ENCODE results near the gene STARD9. TPM values are rescaled to one million over a fixed set of nuclear protein-coding genes. Genes with fewer than 3 reads are reported as not detected.

STARD9 gene
- total and polyA plus RNA-seq, 10 of the 15 experiments (the other 5 are each of a cell fraction or from before 2014, with no cell fraction given) = 0.58 to 11.5 (median 6.1) TPM

DNA sequence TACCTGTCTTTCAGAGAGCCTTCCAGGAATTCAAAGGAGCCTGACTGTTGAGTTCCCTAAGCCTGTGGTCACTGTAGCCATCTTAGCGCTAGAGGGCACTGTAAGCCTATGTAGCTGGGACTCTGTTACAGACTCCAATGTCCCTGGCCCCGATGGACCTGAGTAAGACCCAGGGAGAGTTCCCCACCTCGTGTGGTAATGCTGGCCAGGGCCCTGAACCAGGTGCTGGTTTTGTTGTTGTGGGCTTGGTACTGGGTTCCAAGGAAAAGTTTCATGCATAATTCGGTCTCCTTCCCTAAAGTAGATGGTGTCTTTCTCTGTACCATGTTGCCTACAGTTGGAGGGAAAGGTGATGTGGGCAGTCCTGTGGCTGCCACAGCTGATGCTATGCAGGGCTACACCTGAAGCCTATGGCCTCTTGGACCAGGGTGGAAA, 129.1 kb downstream of the STARD9 start:
- ChIA-PET CTCF (interaction anchor here (0.9 to 4.8 kb wide), 6 partner anchors 9 to 499 kb away, joined by 3 to 75 read pairs (median 8); no protein-coding TSS in a partner anchor), SMC1A (ENCODE audit: uncharacterized antibody, unreplicated experiment) (interaction anchor here (0.5 to 2.0 kb wide), 4 partner anchors 186 to 581 kb away, joined by 3 to 11 read pairs (median 4); no protein-coding TSS in a partner anchor), POLR2A (no interaction called here), RAD21 (ENCODE audit: unreplicated experiment) (interaction anchor here (3.2 to 3.3 kb wide), 2 partner anchors 217 to 222 kb away, joined by 8 to 22 read pairs; no protein-coding TSS in a partner anchor)
- BruUV-seq (replicated peaks) = no TSS peak
- in situ Hi-C loops (cut with MboI) = loop anchor here (10.0 kb wide), 1 partner anchor 220 kb away; the partner anchor contains the start of gene TTBK2
- no peaks in the 10 kb centered on the region for H3K9me3 ChIP-seq (replicated peaks; ENCODE audit: control insufficient read depth, insufficient read depth, low read length)
- peak overlapping the region; percentile 65; the same call in 1 of the 2 replicates for H2AFZ ChIP-seq (ENCODE audit: control insufficient read depth, low read depth, low read length)
- intact Hi-C loops (cut with micrococcal nuclease; ENCODE audit: unreplicated experiment) = loop anchor here (1.0 to 2.0 kb wide), 4 partner anchors 214 to 581 kb away; no protein-coding TSS in a partner anchor
- peak; percentile 69 for FAIRE-seq
- H4K20me1 ChIP-seq (ENCODE audit: control insufficient read depth, insufficient read depth) = no peaks in the 10 kb centered on the region
- H3K4me1 ChIP-seq (ENCODE audit: control insufficient read depth, insufficient read depth, low read length) = no peaks in the 10 kb centered on the region
- no peaks in the 10 kb centered on the region for H3K79me2 ChIP-seq (ENCODE audit: control insufficient read depth, insufficient read depth, low read length)
- ATAC-seq = peak; percentile 100
- H3K27me3 ChIP-seq (replicated peaks in 1 of 2; ENCODE audit: control insufficient read depth in 2 of 2, insufficient read depth in 2 of 2, low read length in 1 of 2) = no peaks in the 10 kb centered on the region
- 22% methylated on average over 4 of the region's 4 CpGs for WGBS (ENCODE audit: insufficient coverage, insufficient replicate concordance, low lambda C conversion rate, missing lambda C conversion rate)
- H3K27ac ChIP-seq (ENCODE audit: control insufficient read depth, insufficient read depth) = no peak overlapping the region
- H3K4me3 ChIP-seq = no peak overlapping the region
- no peak overlapping the region for H3K4me2 ChIP-seq (ENCODE audit: control insufficient read depth, insufficient read depth)
- peak; percentile 24 for DNase-seq (ENCODE audit: low read depth, low spot score)
- no peaks in the 10 kb centered on the region; a peak in 1 of 4 replicates for H3K36me3 ChIP-seq (ENCODE audit: control insufficient read depth in 2 of 2, insufficient read depth in 2 of 2, low read length in 1 of 2)
- no peak overlapping the region for H3K9ac ChIP-seq (ENCODE audit: control insufficient read depth, insufficient read depth, low read length)
- TF ChIP-seq NR2C2 (IDR thresholded peaks at IDR 0.05; ENCODE audit: borderline replicate concordance, control insufficient read depth, insufficient read length, low read depth) = no peak
- no peak for TF ChIP-seq FOS (IDR thresholded peaks at IDR 0.05; ENCODE audit: borderline replicate concordance, extremely low read depth, insufficient read length)
- no peak for TF ChIP-seq MXI1 (IDR thresholded peaks at IDR 0.05; ENCODE audit: low read depth, low read length)
- no peak for TF ChIP-seq EGR1 (IDR thresholded peaks at IDR 0.05; ENCODE audit: borderline replicate concordance in 1 of 2, low read depth in 2 of 2, low read length in 2 of 2)
- TF ChIP-seq RB1 (IDR thresholded peaks at IDR 0.05; ENCODE audit: borderline replicate concordance) = no peak
- no peak for TF ChIP-seq PAX5 (IDR thresholded peaks at IDR 0.05; ENCODE audit: borderline replicate concordance, low read depth, low read length)
- TF ChIP-seq JUND (IDR thresholded peaks at IDR 0.05; ENCODE audit: low read depth, low read length) = no peak
- no peak for TF ChIP-seq ZNF217 (IDR thresholded peaks at IDR 0.05)
- no peak for TF ChIP-seq SREBF1 (IDR thresholded peaks at IDR 0.05; ENCODE audit: low read length)
- TF ChIP-seq IKZF2 (IDR thresholded peaks at IDR 0.05) = no peak
- TF ChIP-seq POU2F2 (IDR thresholded peaks at IDR 0.05; ENCODE audit: borderline replicate concordance, low read depth, low read length) = no peak
- no peak for TF ChIP-seq PML (IDR thresholded peaks at IDR 0.05; ENCODE audit: low read length)
- 0 out of 2 replicates have a peak, but pooled peaks have one; percentile 17 for TF ChIP-seq IRF4 (IDR thresholded peaks at IDR 0.05; ENCODE audit: low read depth, low read length)
- TF ChIP-seq NFIC (IDR thresholded peaks at IDR 0.05; ENCODE audit: low read depth, low read length) = no peak
- TF ChIP-seq YBX1 (IDR thresholded peaks at IDR 0.05) = no peak
- no peak for TF ChIP-seq RELB (IDR thresholded peaks at IDR 0.05; ENCODE audit: low read depth)
- TF ChIP-seq YY1 (IDR thresholded peaks at IDR 0.05; ENCODE audit: low read depth, low read length) = 0 out of 2 replicates have a peak, but pooled peaks have one; percentile 37
- TF ChIP-seq HDAC2 (IDR thresholded peaks at IDR 0.05) = no peak
- no peak for TF ChIP-seq NFYA (IDR thresholded peaks at IDR 0.05; ENCODE audit: borderline replicate concordance, low read depth, low read length)
- peak; percentile 60; the same call in 1 of the 2 replicates for TF ChIP-seq CBFB (IDR thresholded peaks at IDR 0.05; ENCODE audit: low read depth)
- no peak for TF ChIP-seq KDM1A (IDR thresholded peaks at IDR 0.05; ENCODE audit: borderline replicate concordance)
- TF ChIP-seq SPI1 (IDR thresholded peaks at IDR 0.05; ENCODE audit: borderline replicate concordance, insufficient read depth, low read depth, low read length) = no peak
- no peak for TF ChIP-seq NFXL1 (IDR thresholded peaks at IDR 0.05; ENCODE audit: borderline replicate concordance)
- TF ChIP-seq CTCF (IDR thresholded peaks at IDR 0.05 in 2 of 3, conservative IDR thresholded peaks at IDR 0.05 in 1 of 3; ENCODE audit: control insufficient read depth in 2 of 3, extremely low read depth in 1 of 3, insufficient read depth in 1 of 3, low read depth in 3 of 3, low read length in 3 of 3) = peak; percentile 87 to 89 (median 89)

Data from GM12878 (cell line).